Right lobe of liver (tissue), 4 donors: ENCODE measurements around the gene ZIK1.

ENCODE experiments used
- POLR2A ChIP-seq: fragments of 450-650 bp; IDR thresholded peaks from one replicate; pipeline ENCODE4 v1.6.1; 2017; ENCODE audit warnings: antibody characterized with exemption, mild to moderate bottlenecking
- TF ChIP-seq, protein P1 (sequence below), 4 donors: fragments of 200-600 bp in 3 of 4; fragments of 450-650 bp in 1 of 4; IDR thresholded peaks; one replicate each; pipeline versions ENCODE4 v1.5.1 to v1.8.0; 2016 to 2022; ENCODE audit warnings: antibody characterized with exemption in 4 of 4, mild to moderate bottlenecking in 2 of 4
- donor health status: DM: no; HTN: no; CAD: no.
- donor health status: DM: no; HTN: no; CAD: no.
- donor health status: DM: no; HTN: yes; CAD: no.

DNA sequence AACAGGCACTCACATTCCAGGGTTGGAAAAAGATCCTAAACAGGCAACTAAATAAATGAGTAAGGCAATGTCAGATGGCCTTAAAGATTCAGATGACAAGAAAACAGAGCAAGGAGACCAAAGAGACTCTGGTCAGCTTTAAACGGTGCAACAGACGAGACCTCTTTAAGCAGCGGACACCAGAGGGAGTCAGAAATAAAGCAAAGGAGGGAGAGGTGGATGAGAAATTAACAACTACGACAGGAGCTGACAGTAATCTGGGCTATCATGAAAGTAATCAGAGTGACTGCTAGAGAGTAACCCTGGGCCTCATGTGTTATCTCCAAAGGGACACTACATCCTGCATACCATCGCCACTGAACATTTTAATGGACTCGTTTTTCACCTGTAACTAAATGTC, 25.4 kb upstream of the ZIK1 start:
- TF ChIP-seq, protein P1, sequence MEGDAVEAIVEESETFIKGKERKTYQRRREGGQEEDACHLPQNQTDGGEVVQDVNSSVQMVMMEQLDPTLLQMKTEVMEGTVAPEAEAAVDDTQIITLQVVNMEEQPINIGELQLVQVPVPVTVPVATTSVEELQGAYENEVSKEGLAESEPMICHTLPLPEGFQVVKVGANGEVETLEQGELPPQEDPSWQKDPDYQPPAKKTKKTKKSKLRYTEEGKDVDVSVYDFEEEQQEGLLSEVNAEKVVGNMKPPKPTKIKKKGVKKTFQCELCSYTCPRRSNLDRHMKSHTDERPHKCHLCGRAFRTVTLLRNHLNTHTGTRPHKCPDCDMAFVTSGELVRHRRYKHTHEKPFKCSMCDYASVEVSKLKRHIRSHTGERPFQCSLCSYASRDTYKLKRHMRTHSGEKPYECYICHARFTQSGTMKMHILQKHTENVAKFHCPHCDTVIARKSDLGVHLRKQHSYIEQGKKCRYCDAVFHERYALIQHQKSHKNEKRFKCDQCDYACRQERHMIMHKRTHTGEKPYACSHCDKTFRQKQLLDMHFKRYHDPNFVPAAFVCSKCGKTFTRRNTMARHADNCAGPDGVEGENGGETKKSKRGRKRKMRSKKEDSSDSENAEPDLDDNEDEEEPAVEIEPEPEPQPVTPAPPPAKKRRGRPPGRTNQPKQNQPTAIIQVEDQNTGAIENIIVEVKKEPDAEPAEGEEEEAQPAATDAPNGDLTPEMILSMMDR (IDR thresholded peaks at IDR 0.05): no peak
- no peak for TF ChIP-seq POLR2A
